SK-MEL-5 (cell line): ENCODE results near the gene TCEANC. TPM values are rescaled to one million over a fixed set of nuclear protein-coding genes. Genes with fewer than 3 reads are reported as not detected.

Source experiments
- DNase-seq: peaks from one replicate; pipeline ENCODE4 v3.0.0-alpha.2; 2016; ENCODE audit warnings: low read depth, low spot score
- in situ Hi-C: cut with HindIII; loops from 2 replicates; pipeline ENCODE4 v1.10.0; 2016; ENCODE audit warnings: low sequenced_read_pairs, high pct_unique_total_duplicates, low pct_unique_long_range_greater_than_20kb
- total RNA-seq: library from RNA; depleted of rRNA; stranded (reverse); fragments of >200 nt; shearing (Covaris generic); gene quantifications from 2 replicates; pipeline ENCODE4 v1.2.3, GENCODE V29; 2014

Gene TCEANC
- total RNA-seq, 1 experiment from 2014 or later, result 4.1 TPM

DNA sequence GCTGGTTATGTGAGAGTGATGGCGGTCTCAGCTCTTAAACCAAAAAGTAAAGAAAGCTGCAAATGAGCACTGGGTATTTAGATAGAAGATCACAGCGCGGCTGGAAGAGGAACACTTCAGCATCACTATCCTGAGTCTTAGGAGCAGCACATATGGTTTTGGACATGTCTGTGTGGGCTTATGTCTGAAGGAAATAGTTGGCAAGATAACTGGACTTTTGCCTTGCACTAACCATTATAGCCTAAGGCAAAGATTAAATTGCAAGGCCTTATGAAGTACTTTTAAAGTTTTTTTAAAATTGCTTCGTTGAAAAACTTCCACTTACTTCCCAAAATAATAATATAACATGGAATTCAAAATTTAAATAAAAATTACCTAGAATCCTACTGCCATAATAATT, 31.4 kb downstream of the TCEANC start:
- no peak for DNase-seq
- in situ Hi-C loops, result no loop called here

DNA sequence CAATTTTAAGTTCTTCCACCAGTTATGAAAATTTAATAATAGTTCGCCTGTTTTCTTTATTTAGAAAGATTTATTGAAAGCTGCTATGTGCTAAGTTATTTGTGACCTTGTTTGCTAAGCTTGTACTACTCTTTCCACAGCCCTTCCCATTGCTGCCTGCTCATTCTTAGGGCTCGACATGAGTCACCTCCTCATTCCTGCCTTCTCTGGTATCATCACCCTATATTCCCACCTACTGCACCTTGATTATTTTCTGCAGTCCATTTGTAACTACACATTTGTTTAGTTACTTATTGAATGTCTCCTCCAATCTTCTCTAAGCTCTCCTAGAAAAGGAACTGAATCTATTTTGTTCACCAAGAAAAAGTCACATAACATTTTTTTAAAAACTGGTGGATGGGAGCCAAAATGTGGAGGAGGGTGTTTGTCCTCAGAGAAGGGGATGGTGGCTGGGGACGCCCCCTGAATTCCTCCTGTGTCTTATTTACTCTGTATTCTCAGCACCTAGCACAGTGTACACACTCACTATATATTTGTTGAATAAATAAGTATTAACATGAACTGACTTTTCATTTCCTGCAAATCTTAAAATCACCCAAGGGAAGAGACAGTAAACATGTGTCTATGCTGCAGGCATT, 32.3 kb downstream of the TCEANC start:
- in situ Hi-C loops, result no loop called here
- no peak for DNase-seq

DNA sequence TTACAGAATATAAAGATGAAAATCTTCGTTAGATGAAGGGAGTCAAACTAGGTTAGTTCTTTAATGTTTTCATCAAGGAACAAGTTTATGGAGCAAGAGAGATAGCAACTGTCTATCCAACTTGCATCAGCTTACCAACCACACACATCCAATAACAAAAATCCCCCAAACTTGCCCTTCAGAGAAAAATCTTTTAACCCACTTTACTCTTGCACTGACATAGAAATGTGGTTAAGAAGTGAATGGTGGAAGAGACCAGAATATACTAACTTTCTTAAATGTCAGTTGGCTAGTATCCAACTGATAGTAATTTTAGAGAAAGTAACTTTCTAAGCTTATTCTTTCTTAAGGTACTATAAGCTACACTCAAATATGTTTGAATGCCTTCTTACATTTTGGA, 34.3 kb downstream of the TCEANC start:
- no peak for DNase-seq
- in situ Hi-C loops, result no loop called here

GRCh38 chrX:13688384-13688957, 35.5 kb downstream of the TCEANC start:
- in situ Hi-C loops, result no loop called here
- DNase-seq, result no peak

- peak; percentile 74 for DNase-seq
- in situ Hi-C loops, result no loop called here
Observed at GRCh38 chrX:13688958-13689740, 36.2 kb downstream of the TCEANC start, which contains the start of gene RAB9A. RAB9A (plus strand) TSS chrX:13689128; CDS start chrX:13708747, 19,619 bp downstream.

- DNase-seq, result no peak
- in situ Hi-C loops, result no loop called here
Observed at GRCh38 chrX:13689741-13690211, 36.8 kb downstream of the TCEANC start.

DNA sequence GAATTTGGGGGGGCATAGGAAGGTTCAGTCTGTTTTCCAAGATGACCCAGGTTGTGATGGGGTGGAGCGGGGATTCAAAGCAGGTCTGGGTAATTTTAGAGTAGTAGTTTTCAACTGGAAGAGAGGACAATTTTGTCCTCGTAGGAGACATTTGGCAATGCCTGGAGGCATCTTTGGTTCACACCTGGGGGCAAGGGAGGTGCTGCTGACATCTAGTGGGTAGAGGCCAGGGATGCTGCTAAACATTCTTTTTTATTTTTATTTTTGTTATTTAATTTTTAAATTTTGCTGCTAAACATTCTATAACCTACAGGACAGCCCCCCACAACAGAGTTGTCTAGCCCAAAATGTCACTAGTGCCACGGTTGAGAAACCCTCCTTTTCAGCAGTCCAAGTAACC, 37.9 kb downstream of the TCEANC start:
- in situ Hi-C loops, result no loop called here
- no peak for DNase-seq

DNA sequence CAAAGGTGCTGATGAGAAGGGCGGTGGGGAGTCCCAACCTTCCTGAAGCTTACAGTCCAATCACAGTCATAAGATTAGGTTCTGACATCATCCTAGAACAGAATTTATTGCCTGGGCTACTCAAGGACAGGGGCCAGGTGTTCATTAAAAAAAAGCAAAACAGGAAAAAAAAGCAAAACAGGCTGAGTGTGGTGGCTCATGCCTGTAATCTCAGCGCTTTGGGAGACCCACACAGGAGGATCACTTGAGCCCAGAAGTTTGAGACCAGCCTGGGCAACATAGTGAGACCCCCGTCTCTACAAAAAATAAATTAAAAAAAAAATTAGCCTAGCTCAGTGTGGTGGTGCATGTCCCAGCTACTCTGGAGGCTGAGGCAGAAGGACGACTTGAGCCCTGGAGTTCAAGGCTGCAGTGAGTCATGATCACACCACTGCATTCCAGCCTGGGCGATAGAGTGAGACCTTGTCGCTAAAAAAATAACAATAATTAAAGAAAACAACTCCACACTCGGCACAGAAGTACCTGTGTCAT, 39.0 kb downstream of the TCEANC start:
- DNase-seq, result peak; percentile 10
- in situ Hi-C loops, result no loop called here

GRCh38 chrX:13692771-13693231, 39.9 kb downstream of the TCEANC start:
- in situ Hi-C loops, result no loop called here
- no peak for DNase-seq

DNA sequence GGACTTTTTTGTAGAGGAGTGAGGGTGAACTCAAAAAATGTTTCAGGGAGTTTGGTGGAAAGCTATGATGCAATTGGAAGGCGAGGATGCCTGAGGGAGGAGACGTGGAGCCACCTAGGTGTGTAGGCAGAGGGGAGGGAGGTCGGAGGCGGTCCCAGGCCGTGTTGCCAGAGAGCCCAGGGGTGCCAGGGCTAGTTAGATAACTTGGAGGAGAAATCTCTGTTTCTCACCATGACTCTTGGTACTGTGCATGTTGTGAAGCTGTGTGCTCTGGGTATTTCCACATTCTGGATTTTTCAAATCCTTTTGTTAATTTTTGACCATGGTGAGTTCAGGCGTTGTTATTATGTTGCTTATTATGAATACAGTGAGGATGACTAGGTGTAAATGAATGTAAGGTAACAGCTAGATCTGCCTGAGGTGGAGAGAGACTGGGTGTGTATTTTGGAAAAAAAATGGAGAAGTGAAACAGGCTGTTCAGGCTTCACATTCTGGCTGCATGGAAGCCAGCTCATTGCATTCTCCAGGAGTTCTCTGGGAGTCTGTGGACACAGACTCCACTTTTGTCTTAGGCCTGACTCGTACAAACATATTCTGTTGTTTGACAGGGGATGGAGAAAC, 40.5 kb downstream of the TCEANC start:
- in situ Hi-C loops, result no loop called here

GRCh38 chrX:13694359-13694758, 41.4 kb downstream of the TCEANC start:
- in situ Hi-C loops, result no loop called here
- DNase-seq, result no peak

More for the DNA sequence above, 40.5 kb downstream of the TCEANC start:
- DNase-seq, result peak; percentile 39

GRCh38 chrX:13694983-13695382, 42.0 kb downstream of the TCEANC start:
- in situ Hi-C loops, result no loop called here
- DNase-seq, result no peak

DNA sequence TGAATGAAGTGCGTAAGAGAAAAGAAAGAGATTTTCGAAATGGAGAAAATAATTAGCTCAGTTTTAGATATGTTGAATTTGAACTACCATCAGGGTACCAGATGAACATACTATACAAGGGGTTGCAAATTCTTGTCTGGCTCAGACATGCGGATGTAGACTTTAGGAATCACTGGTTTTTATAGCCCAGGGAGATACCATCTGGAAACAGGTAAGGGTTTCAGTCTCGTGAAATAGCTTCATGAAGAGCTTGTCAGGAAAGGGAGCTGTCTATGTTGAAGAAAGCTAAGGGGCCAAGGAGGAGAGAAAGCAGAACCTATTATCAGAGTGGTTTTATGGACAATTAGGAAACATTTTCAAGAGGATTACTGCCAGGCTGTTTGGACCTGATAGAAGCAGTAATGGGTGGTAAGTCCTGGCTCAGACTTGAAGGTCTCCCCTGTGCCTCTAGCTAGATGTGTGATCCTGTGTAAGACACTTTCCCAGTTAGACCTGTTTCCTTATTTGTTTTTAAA, 42.7 kb downstream of the TCEANC start:
- DNase-seq, result no peak
- in situ Hi-C loops, result no loop called here

GRCh38 chrX:13697455-13697854, 44.5 kb downstream of the TCEANC start:
- no peak for DNase-seq
- in situ Hi-C loops, result no loop called here

- no peak for DNase-seq
- in situ Hi-C loops, result no loop called here
Observed at GRCh38 chrX:13697976-13698375, 45.0 kb downstream of the TCEANC start.

- DNase-seq, result no peak
- in situ Hi-C loops, result no loop called here
Observed at GRCh38 chrX:13698432-13698831, 45.5 kb downstream of the TCEANC start.

- DNase-seq, result no peak
- in situ Hi-C loops, result no loop called here
Observed at GRCh38 chrX:13699183-13699826, 46.4 kb downstream of the TCEANC start.
